Spleen (tissue), 7 donors: ENCODE data around the gene NCOA4.

ENCODE experiments used
- CTCF ChIP-seq, 11 experiments: fragments of 200-600 bp in 7 of 11; fragments of 450-650 bp in 4 of 11; sonication (generic) in 4 of 11; IDR thresholded peaks in 8 of 11; conservative IDR thresholded peaks in 3 of 11; 1 replicate in 7 of 11; 2 replicates in 4 of 11; pipeline versions ENCODE4 v1.4.0 to v1.8.0; 2016 to 2021; ENCODE audit warnings: antibody characterized with exemption in 11 of 11, inconsistent platforms in 4 of 11, mild to moderate bottlenecking in 1 of 11
- POLR2AphosphoS5 ChIP-seq, 3 donors: sonication (generic); formaldehyde crosslinking; IDR thresholded peaks; one replicate each; pipeline ENCODE4 v1.5.1; 2017; ENCODE audit warnings: antibody characterized with exemption in 3 of 3
- donor health status: DM: no; HTN: no; CAD: no; lungs with moderate emphysema.
- donor health status: DM: no; HTN: no; CAD: no.
- donor health status: DM: no; HTN: no; CAD: no.

- TF ChIP-seq CTCF (IDR thresholded peaks at IDR 0.05 in 8 of 11, conservative IDR thresholded peaks at IDR 0.05 in 3 of 11): no peak
- TF ChIP-seq POLR2AphosphoS5 (IDR thresholded peaks at IDR 0.05): no peak
Measured at GRCh38 chr10:46040004-46040403, 9.6 kb upstream of the NCOA4 start.
